Ovary (tissue), 9 donors: Measurements from ENCODE around the gene KRT77. TPM values are rescaled to one million over a fixed set of nuclear protein-coding genes. Genes with fewer than 3 reads are reported as not detected.

Source experiments
- DNase-seq, 5 donors: peaks; one replicate each; pipeline ENCODE4 v3.0.0-alpha.2; 2019 to 2020
- H3K27ac ChIP-seq, 2 donors: fragments of 200-600 bp; one replicate each; pipeline versions ENCODE4 v1.5.1 to v1.8.0; 2019 to 2022
- H3K27me3 ChIP-seq: fragments of 200-600 bp; one replicate; pipeline ENCODE4 v1.8.0; 2022
- H3K36me3 ChIP-seq: fragments of 200-600 bp; sonication (generic); one replicate; pipeline ENCODE4 v1.5.1; 2019
- H3K4me1 ChIP-seq: one replicate; pipeline ENCODE4 v1.8.1; 2013; ENCODE audit warnings: mild to moderate bottlenecking, moderate library complexity; ENCODE audit not compliant: insufficient read depth
- H3K4me3 ChIP-seq: fragments of 200-600 bp; sonication (generic); one replicate; pipeline ENCODE4 v1.5.1; 2017
- H3K9me3 ChIP-seq, 2 donors: fragments of 200-600 bp in 1 of 2; sonication (generic) in 1 of 2; one replicate each; pipeline versions ENCODE4 v1.5.1 to v1.8.1; 2013 to 2019; ENCODE audit warnings: mild to moderate bottlenecking in 1 of 2, moderate library complexity in 1 of 2
- CTCF ChIP-seq, 3 donors: fragments of 450-650 bp in 2 of 3; fragments of 200-600 bp in 1 of 3; IDR thresholded peaks; one replicate each; pipeline versions ENCODE4 v1.5.1 to v1.8.0; 2016 to 2022; ENCODE audit warnings: antibody characterized with exemption in 3 of 3, mild to moderate bottlenecking in 1 of 3
- EP300 ChIP-seq: sonication (generic); formaldehyde crosslinking; IDR thresholded peaks from one replicate; pipeline ENCODE4 v1.6.1; 2017; ENCODE audit warnings: antibody characterized with exemption
- POLR2A ChIP-seq: fragments of 450-650 bp; IDR thresholded peaks from one replicate; pipeline ENCODE4 v1.6.1; 2017; ENCODE audit warnings: antibody characterized with exemption, mild to moderate bottlenecking, moderate library complexity
- WGBS, 3 donors: extraction: QIAGEN DNeasy Blood & Tissue Kit in 1 of 3; methylation state at CpG; one replicate each; pipeline versions ENCODE4 v1.1.5 to v1.1.7; 2013 to 2017; 5-methylcytosine and 5-hydroxymethylcytosine counted together
- intact Hi-C, 4 donors: fragments of 100-400 bp; cut with DNase I; formaldehyde crosslinking; loops; one replicate each; pipeline versions ENCODE4 v1.11.0 to v1.15.1; 2022 to 2023
- polyA plus RNA-seq, 2 donors: library from polyadenylated mRNA; stranded (reverse); fragments of 200-250 nt in 1 of 2; fragments of 350-450 nt in 1 of 2; fragmentation: Illumina TruSeq in 1 of 2; extraction: RNeasy Lipid Tissue Mini Kit (QIAGEN cat#74804) in 1 of 2; gene quantifications; one replicate each; pipeline ENCODE4 v1.2.3, GENCODE V29; 2013 to 2014
- total RNA-seq, 7 donors: library from RNA; depleted of rRNA in 2 of 7; stranded (reverse); fragments of >200 nt in 2 of 7; fragmentation: NEBNext Ultra II Directional in 3 of 7; extraction: Animal tissue kit (Norgen Biotek cat#: 25700) in 3 of 7; gene quantifications; one replicate each; pipeline versions ENCODE4 v1.1.0 to v1.2.4, GENCODE V29; 2016 to 2023
- donor health status: DM: no; HTN: no; CAD: no; lungs with moderate emphysema.
- donor health status: DM: no; HTN: no; CAD: no.
- donor health status: Bipolar disorder and iron deficiency.
- donor health status: DM: yes; HTN: yes; CAD: no.
- donor health status: DM: no; HTN: no; CAD: no.
- donor health status: DM: yes; HTN: yes; CAD: no.

KRT77 gene
- total and polyA plus RNA-seq, 9 donors: not detected

GRCh38 chr12:52748578-52748977 lies 45.3 kb upstream of the KRT77 start:
- no peak for TF ChIP-seq POLR2A
- TF ChIP-seq EP300: no peak
- TF ChIP-seq CTCF (IDR thresholded peaks at IDR 0.05): no peak
- WGBS, 3 donors: 73 to 75% (median 75%) methylated on average over 14 of the region's 14 CpGs
- Histone ChIP-seq H3K27me3 (no peaks in the 10 kb centered on the region), H3K36me3 (no peaks in the 10 kb centered on the region), H3K4me3 (no peak overlapping the region), H3K27ac (no peak overlapping the region), H3K4me1 (no peaks in the 10 kb centered on the region), H3K9me3 (no peaks in the 10 kb centered on the region)
- DNase-seq: no peak
- intact Hi-C loops: no loop called here

- DNase-seq: no peak
- H3K9me3 ChIP-seq: no peaks in the 10 kb centered on the region
- no peaks in the 10 kb centered on the region for H3K27me3 ChIP-seq
- no peak overlapping the region for H3K4me3 ChIP-seq
- WGBS, 3 donors: 70 to 83% (median 73%) methylated on average over 5 of the region's 5 CpGs
- TF ChIP-seq POLR2A (no peak), CTCF (IDR thresholded peaks at IDR 0.05) (no peak), EP300 (no peak)
- H3K4me1 ChIP-seq: no peaks in the 10 kb centered on the region
- intact Hi-C loops: no loop called here
- no peak overlapping the region for H3K27ac ChIP-seq
- no peaks in the 10 kb centered on the region for H3K36me3 ChIP-seq
Measured at GRCh38 chr12:52745554-52745953, 42.2 kb upstream of the KRT77 start.

- H3K4me1 ChIP-seq: no peaks in the 10 kb centered on the region
- no peaks in the 10 kb centered on the region for H3K27me3 ChIP-seq
- WGBS, 3 donors: 44 to 67% (median 47%) methylated on average over 1 of the region's 1 CpG
- H3K36me3 ChIP-seq: no peaks in the 10 kb centered on the region
- no peak overlapping the region for H3K4me3 ChIP-seq
- intact Hi-C loops: no loop called here
- no peak overlapping the region for H3K27ac ChIP-seq
- no peak for TF ChIP-seq EP300
- no peak for TF ChIP-seq CTCF (IDR thresholded peaks at IDR 0.05)
- no peak for TF ChIP-seq POLR2A
- DNase-seq: no peak
- H3K9me3 ChIP-seq: no peaks in the 10 kb centered on the region
Measured at GRCh38 chr12:52744493-52745156, 41.3 kb upstream of the KRT77 start.

- 75 to 84% (median 84%) methylated on average over 3 of the region's 3 CpGs for WGBS, 3 donors
- Histone ChIP-seq H3K9me3 (no peaks in the 10 kb centered on the region), H3K27me3 (no peaks in the 10 kb centered on the region), H3K4me1 (no peaks in the 10 kb centered on the region), H3K27ac (no peak overlapping the region), H3K36me3 (no peaks in the 10 kb centered on the region), H3K4me3 (no peak overlapping the region)
- no peak for DNase-seq
- intact Hi-C loops: no loop called here
- no peak for TF ChIP-seq EP300
- TF ChIP-seq POLR2A: no peak
- TF ChIP-seq CTCF (IDR thresholded peaks at IDR 0.05): no peak
Measured at GRCh38 chr12:52742822-52743457, 39.6 kb upstream of the KRT77 start.
